Suprapubic skin (tissue), 4 donors: ENCODE measurements around the gene NFIC. TPM values are rescaled to one million over a fixed set of nuclear protein-coding genes. Genes with fewer than 3 reads are reported as not detected.

ENCODE experiments used
- DNase-seq, 2 donors: peaks; one replicate each; pipeline ENCODE4 v3.0.0-alpha.2; 2019; ENCODE audit warnings: low spot score in 2 of 2
- H3K27ac ChIP-seq: fragments of 200-600 bp; sonication (generic); one replicate; pipeline ENCODE4 v1.5.1; 2019
- H3K27me3 ChIP-seq: fragments of 200-600 bp; sonication (generic); one replicate; pipeline ENCODE4 v1.5.1; 2019
- H3K36me3 ChIP-seq: fragments of 200-600 bp; sonication (generic); one replicate; pipeline ENCODE4 v1.5.1; 2019
- H3K4me1 ChIP-seq: fragments of 200-600 bp; sonication (generic); one replicate; pipeline ENCODE4 v1.5.1; 2019
- H3K4me3 ChIP-seq: fragments of 200-600 bp; sonication (generic); one replicate; pipeline ENCODE4 v1.5.1; 2019; ENCODE audit warnings: mild to moderate bottlenecking
- H3K9me3 ChIP-seq: fragments of 200-600 bp; sonication (generic); one replicate; pipeline ENCODE4 v1.5.1; 2019
- EP300 ChIP-seq: sonication (generic); formaldehyde crosslinking; IDR thresholded peaks from one replicate; pipeline ENCODE4 v1.6.1; 2017; ENCODE audit warnings: antibody characterized with exemption
- POLR2A ChIP-seq, 2 donors: fragments of 450-650 bp; IDR thresholded peaks; one replicate each; pipeline ENCODE4 v1.6.1; 2017; ENCODE audit warnings: antibody characterized with exemption in 2 of 2, mild to moderate bottlenecking in 2 of 2, moderate library complexity in 2 of 2
- POLR2AphosphoS5 ChIP-seq, 3 donors: sonication (generic); formaldehyde crosslinking; IDR thresholded peaks; one replicate each; pipeline ENCODE4 v1.6.1; 2017; ENCODE audit warnings: antibody characterized with exemption in 3 of 3
- WGBS: methylation state at CpG from one replicate; pipeline ENCODE4 v1.1.5; 2018; 5-methylcytosine and 5-hydroxymethylcytosine counted together
- total RNA-seq, 4 donors: library from RNA; depleted of rRNA; stranded (reverse); fragments of >200 nt; gene quantifications; one replicate each; pipeline ENCODE4 v1.1.0, GENCODE V29; 2016
- TF ChIP-seq, protein P1 (sequence below), 2 donors: fragments of 200-600 bp in 1 of 2; fragments of 450-650 bp in 1 of 2; sonication (generic) in 1 of 2; IDR thresholded peaks; one replicate each; pipeline ENCODE4 v1.5.1; 2016 to 2019; ENCODE audit warnings: antibody characterized with exemption in 2 of 2, mild to moderate bottlenecking in 1 of 2, moderate library complexity in 1 of 2

NFIC gene
- total RNA-seq, 4 donors from 2014 or later, result 135 to 234 (median 194) TPM

DNA sequence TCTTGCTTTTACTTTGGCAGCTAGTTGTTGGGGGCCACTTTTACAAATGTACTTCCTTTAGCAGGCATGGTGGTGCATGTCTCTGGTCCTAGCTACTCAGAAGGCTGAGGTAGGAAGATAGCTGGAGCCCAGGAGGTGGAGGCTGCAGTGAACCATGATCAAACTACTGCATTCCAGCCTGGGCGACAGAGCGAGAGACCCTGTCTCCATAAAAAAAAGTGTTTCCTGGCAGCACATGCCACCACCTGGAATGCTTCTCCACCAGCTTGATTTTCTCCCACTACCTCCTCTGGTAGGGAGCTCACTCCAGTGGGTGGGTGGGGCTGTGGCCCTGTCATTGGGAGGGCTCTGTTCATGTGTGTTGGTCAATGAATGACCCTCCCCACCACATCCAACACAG is 152.3 kb downstream of the NFIC start:
- Histone ChIP-seq H3K36me3 (peaks cover 30% of the 10 kb centered on the region), H3K27ac (no peak overlapping the region), H3K4me3 (no peak overlapping the region), H3K4me1 (peaks cover 19% of the 10 kb centered on the region), H3K9me3 (no peaks in the 10 kb centered on the region), H3K27me3 (no peaks in the 10 kb centered on the region)
- TF ChIP-seq POLR2AphosphoS5 (IDR thresholded peaks at IDR 0.05) (no peak), EP300 (no peak), POLR2A (IDR thresholded peaks at IDR 0.05) (no peak)
- TF ChIP-seq, protein P1, sequence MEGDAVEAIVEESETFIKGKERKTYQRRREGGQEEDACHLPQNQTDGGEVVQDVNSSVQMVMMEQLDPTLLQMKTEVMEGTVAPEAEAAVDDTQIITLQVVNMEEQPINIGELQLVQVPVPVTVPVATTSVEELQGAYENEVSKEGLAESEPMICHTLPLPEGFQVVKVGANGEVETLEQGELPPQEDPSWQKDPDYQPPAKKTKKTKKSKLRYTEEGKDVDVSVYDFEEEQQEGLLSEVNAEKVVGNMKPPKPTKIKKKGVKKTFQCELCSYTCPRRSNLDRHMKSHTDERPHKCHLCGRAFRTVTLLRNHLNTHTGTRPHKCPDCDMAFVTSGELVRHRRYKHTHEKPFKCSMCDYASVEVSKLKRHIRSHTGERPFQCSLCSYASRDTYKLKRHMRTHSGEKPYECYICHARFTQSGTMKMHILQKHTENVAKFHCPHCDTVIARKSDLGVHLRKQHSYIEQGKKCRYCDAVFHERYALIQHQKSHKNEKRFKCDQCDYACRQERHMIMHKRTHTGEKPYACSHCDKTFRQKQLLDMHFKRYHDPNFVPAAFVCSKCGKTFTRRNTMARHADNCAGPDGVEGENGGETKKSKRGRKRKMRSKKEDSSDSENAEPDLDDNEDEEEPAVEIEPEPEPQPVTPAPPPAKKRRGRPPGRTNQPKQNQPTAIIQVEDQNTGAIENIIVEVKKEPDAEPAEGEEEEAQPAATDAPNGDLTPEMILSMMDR (IDR thresholded peaks at IDR 0.05), result no peak
- no peak for DNase-seq
- WGBS, result 79% methylated on average over 2 of the region's 2 CpGs

Other genes starting within 250 kb of the NFIC start
- 100 to 1,000 TPM in 1 of 4 donors, 10 to 100 TPM in 3; 29.9 to 117 (median 85.0) TPM for gene GNA15, start 230.6 kb upstream of the NFIC start, total RNA-seq
- gene S1PR4, start 187.8 kb upstream of the NFIC start, total RNA-seq, result 1 to 10 TPM in 3 of 4 donors, under 1 TPM in 1; 0.42 to 2.5 (median 1.9) TPM
- gene NCLN, start 180.7 kb upstream of the NFIC start, total RNA-seq, result 10 to 100 TPM; 31.1 to 66.7 (median 35.0) TPM
- gene CELF5, start 141.9 kb upstream of the NFIC start, total RNA-seq, result under 1 TPM in 3 of 4 donors, not detected in 1; 0.17 to 0.87 (median 0.64) TPM
- 1 to 10 TPM in 1 of 4 donors, not detected in 3; 2.1 TPM for gene SMIM24, start 113.9 kb downstream of the NFIC start, total RNA-seq
- not detected for gene SMIM44, start 116.9 kb downstream of the NFIC start, total RNA-seq
- 10 to 100 TPM; 10.9 to 21.7 (median 17.9) TPM for gene DOHH, start 134.1 kb downstream of the NFIC start, total RNA-seq
- gene FZR1, start 139.7 kb downstream of the NFIC start, total RNA-seq, result 10 to 100 TPM; 45.1 to 51.1 (median 47.9) TPM
- gene TEKTIP1, start 172.6 kb downstream of the NFIC start, total RNA-seq, result 1 to 10 TPM in 2 of 4 donors, not detected in 2; 2.4 to 5.2 TPM
- gene MFSD12, start 191.0 kb downstream of the NFIC start, total RNA-seq, result 100 to 1,000 TPM in 2 of 4 donors, 10 to 100 TPM in 2; 60.4 to 206 (median 119) TPM
- gene HMG20B, start 206.4 kb downstream of the NFIC start, total RNA-seq, result 100 to 1,000 TPM in 3 of 4 donors, 10 to 100 TPM in 1; 87.9 to 135 (median 118) TPM
- under 1 TPM; 0.19 to 0.89 (median 0.37) TPM for gene GIPC3, start 218.9 kb downstream of the NFIC start, total RNA-seq
- under 1 TPM; 0.32 to 0.85 (median 0.41) TPM for gene TBXA2R, start 240.3 kb downstream of the NFIC start, total RNA-seq